Measurements from ENCODE around the gene ADAMTS9.

DNA sequence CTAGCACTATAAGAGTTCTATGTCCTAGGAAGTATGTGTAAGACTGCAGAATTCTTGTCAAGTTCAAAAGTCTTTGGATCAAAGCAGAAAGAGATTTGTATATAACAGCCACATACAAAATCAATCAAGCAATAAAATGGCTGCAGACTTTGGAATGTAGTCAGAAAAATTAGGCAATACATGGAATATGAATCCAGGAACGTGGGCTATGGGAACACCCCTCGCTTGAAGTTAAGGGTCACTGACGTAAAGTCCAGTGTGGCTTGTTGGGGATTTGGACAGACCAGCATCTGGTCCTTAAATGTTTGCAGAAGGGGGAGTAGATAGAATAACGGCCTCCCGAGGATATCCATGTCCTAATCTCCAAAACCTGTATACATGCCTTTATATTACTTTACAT is 178.6 kb downstream of the ADAMTS9 start:
- TF ChIP-seq, protein P1, sequence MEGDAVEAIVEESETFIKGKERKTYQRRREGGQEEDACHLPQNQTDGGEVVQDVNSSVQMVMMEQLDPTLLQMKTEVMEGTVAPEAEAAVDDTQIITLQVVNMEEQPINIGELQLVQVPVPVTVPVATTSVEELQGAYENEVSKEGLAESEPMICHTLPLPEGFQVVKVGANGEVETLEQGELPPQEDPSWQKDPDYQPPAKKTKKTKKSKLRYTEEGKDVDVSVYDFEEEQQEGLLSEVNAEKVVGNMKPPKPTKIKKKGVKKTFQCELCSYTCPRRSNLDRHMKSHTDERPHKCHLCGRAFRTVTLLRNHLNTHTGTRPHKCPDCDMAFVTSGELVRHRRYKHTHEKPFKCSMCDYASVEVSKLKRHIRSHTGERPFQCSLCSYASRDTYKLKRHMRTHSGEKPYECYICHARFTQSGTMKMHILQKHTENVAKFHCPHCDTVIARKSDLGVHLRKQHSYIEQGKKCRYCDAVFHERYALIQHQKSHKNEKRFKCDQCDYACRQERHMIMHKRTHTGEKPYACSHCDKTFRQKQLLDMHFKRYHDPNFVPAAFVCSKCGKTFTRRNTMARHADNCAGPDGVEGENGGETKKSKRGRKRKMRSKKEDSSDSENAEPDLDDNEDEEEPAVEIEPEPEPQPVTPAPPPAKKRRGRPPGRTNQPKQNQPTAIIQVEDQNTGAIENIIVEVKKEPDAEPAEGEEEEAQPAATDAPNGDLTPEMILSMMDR (IDR thresholded peaks at IDR 0.05; ENCODE audit: insufficient read depth, low read length, poor library complexity, severe bottlenecking), result no peak
- no peak for TF ChIP-seq EZH2phosphoT487 (conservative IDR thresholded peaks at IDR 0.05; ENCODE audit: low read length)

Measured in SU-DHL-6 (cell line).